HG03060 (cell line): ENCODE measurements around the gene KTI12.
"Not testable (repeated sequence)": the region's sequence is repeated elsewhere in the genome, so short reads cannot be mapped to it uniquely, and the experiment has no call there.

Experiments
- ATAC-seq: cut with Tn5 transposase; IDR thresholded peaks from one replicate; pipeline ENCODE4 v1.9.1; 2021; ENCODE audit warnings: low read depth, moderate number of reproducible peaks; ENCODE audit not compliant: unreplicated experiment

The KTI12 gene

GRCh38 chr1:52045236-52045635, 11.6 kb upstream of the KTI12 start:
- ATAC-seq = no peak

GRCh38 chr1:52041551-52042185, 8.1 kb upstream of the KTI12 start:
- ATAC-seq = no peak

DNA sequence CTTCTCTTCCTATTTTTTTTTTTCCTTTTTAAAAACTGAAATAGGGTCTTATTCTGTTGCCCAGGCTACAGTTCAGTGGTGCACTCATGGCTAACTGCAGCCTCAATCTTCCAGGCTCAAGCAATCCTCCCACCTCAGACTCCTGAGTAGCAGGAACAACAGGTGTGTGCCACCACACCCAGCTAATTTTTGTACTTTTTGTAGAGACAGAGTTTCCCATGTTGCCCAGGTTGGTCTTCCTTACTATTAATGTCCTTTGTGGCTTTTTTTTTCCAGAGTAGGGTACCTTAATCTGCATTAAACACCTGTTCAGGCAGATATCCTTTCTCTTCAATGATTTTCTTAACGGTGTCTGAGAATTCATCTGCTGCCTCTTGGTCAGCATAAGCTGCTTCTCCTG, 4.3 kb upstream of the KTI12 start:
- ATAC-seq = no peak

- ATAC-seq = no peak
Measured at GRCh38 chr1:52037402-52037814, 3.8 kb upstream of the KTI12 start.

DNA sequence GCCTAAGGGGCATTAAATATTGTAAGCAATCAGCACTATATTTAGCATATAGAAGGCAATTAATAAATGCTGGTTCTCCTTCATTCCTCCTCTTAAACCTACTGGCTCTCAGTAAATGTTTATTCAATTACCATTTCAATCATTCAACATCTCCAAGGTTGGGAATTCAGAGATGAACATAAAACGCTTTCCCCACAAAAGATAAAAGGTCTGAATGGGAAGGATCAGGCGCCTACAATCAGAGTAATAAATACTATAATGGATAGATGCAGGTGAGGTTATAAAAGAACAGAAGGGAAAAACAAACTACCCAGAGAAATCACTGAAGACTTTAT, 407 bp upstream of the KTI12 start:
- ATAC-seq = no peak

- no peak for ATAC-seq
Measured at GRCh38 chr1:52032785-52033131, 852 bp downstream of the KTI12 start.

GRCh38 chr1:52032124-52032784, 1.4 kb downstream of the KTI12 start:
- no peak for ATAC-seq

DNA sequence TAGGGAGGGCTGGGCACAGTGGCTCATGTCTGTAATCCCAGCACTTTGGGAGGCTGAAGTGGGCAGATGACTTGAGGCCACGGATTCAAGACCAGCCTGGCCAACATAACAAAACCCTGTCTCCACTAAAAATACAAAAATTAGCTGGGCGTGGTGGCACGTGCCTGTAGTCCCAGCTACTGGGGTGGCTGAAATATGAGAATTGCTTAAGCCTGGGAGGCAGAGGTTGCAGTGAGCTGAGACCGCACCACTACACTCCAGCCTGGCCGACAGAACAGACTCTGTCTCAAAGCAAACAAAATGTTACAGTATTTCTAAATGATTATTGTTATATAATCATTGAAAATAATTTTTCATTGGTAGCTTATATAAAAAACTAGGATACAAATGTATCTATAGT, 4.8 kb downstream of the KTI12 start:
- ATAC-seq = not testable (repeated sequence)

GRCh38 chr1:52028328-52028727, 5.3 kb downstream of the KTI12 start:
- no peak for ATAC-seq

GRCh38 chr1:52026278-52026677, 7.3 kb downstream of the KTI12 start:
- ATAC-seq = no peak

DNA sequence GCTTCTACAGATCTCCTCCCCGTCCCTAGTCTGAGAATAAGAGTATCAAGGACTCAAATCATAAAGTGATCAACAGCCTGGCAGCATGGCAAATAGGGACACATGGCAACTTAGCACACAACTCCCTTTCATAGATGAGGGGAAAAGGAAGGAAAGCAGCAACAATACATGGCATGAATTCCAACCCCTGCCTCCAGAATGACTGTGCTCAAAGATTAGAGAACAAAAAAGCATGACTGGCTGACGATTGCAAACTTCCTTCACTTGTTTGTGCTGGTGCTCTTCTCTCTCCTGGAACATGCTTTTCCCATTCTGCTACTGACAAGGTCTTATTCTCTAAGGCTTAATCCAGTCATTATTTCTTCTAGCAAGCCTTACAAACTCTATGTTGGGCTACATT, 11.5 kb downstream of the KTI12 start:
- no peak for ATAC-seq

- no peak for ATAC-seq
Measured at GRCh38 chr1:52008071-52008809, 25.4 kb downstream of the KTI12 start.

DNA sequence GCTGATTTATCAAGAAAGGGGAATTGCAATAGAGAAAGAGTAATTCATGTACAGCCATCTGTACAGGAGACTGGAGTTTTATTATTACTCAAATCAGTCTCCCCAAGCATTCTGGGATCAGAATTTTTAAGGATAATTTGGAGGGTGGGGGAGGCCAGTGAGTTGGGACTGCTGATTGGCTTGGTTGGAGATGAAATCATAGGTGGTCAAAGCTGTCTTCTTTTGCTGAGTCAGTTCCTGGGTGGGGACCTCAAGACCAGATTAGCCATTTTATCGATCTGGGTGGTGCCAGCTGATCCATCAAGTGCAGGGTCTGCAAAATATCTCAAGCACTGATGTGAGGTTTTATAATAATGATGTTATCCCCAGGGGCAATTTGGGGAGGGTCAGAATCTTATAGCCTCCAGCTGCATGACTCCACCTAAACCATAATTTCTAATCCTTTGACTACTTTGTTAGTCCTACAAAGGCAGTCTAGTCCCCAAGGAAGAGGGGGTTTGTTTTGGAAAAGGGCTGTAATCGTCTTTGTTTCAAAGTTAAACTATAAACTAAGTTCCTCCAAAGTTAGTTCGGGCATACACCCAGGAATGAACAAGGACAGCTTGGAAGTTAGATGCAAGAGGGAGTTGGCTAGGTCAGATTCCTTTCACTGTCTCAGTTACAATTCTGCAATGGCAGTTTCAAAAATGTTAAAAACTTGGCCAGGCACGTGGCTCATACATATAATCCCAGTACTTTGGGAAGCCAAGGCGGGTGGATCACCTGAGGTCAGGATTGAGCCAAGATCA, 26.2 kb downstream of the KTI12 start:
- no peak for ATAC-seq

GRCh38 chr1:52006081-52006553, 27.5 kb downstream of the KTI12 start:
- not testable (repeated sequence) for ATAC-seq

GRCh38 chr1:52005548-52005947, 28.1 kb downstream of the KTI12 start:
- not testable (repeated sequence) for ATAC-seq

DNA sequence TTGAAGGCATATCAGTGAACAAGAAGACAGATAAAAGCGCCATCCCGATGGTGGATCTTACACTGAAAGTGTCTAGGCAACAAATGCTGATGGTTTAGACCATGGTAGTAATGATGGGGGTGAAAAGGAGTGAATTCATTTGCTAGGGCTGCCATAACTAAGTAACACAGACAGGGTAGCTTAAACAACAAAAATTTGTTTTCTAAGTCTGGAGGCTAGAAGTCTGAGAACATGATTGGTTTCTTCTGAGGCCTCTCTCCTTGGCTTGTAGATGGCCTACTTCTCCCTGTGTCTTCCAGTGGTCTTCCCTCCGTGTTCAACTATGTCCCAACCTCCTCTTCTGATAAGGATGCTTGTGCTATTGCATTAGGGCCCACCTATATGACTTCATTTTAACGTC, 29.7 kb downstream of the KTI12 start:
- no peak for ATAC-seq

DNA sequence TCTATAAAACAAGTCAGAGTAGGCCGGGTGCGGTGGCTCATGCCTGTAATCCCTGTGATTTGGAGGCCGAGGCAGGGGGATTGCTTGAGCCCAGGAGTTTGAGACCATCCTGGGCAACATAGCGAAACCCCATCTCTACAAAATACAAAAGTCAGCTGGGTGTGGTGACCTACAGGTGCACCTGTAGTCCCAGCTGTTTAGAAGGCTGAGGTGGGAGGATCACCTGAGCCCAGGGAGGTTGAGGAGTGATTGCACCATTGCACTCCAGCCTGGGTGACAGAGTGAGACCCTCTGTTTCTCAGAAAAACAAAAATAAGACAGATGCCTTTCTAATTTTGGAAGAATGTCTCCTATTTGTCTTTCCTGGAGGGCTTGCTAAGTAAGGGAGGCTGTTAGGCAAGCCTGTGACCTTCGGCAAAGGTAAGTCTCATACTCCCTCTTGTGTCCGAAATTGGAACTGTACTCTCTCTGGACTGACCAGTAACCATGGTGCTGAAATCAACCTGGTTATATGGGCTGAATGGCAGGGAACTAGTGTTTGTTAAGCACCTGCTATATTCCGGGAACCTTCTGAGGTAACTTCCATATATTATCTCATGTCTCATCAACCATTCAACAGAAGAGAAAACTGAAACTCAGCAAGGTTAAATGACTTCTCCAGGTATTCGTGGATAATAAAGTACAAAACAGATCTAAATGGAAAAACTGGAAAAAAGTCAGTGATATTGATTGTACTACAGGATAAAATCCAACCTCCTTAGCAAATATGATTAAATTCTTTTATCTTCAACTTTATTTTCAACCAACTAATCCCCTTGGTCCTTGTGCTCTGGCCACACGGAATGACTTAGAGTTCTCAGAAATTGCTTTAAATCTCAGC, 31.3 kb downstream of the KTI12 start:
- peak; percentile 57 for ATAC-seq

- ATAC-seq = no peak
Measured at GRCh38 chr1:51998701-51999100, 34.9 kb downstream of the KTI12 start.

DNA sequence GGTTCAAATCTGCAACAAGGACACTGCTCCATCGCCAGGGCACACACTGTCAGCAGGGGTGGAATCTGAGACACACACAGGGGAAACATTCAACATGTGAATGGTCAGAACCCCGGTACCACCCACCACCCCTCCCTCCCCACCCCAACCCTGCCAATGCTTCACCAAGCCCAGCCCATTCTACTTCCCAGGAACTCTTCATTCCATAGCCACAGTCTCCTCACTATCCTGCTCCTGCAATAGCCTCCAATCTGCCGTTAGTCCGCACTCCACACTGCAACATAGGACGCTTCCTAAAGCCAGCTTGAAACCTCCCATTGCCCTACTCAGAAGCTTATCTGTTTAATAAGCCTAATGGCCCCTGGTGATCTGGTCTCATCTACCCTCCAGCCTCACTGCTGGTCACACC, 35.6 kb downstream of the KTI12 start:
- ATAC-seq = no peak

- no peak for ATAC-seq
Measured at GRCh38 chr1:51990478-51990965, 43.1 kb downstream of the KTI12 start, which contains the start of gene RAB3B. Gene RAB3B (minus strand): TSS chr1:51990700. CDS start chr1:51977117, 13,583 bp downstream.
